ENCODE data around the gene EBF4. TPM values are rescaled to one million over a fixed set of nuclear protein-coding genes. Genes with fewer than 3 reads are reported as not detected.

Gene EBF4, protein sequence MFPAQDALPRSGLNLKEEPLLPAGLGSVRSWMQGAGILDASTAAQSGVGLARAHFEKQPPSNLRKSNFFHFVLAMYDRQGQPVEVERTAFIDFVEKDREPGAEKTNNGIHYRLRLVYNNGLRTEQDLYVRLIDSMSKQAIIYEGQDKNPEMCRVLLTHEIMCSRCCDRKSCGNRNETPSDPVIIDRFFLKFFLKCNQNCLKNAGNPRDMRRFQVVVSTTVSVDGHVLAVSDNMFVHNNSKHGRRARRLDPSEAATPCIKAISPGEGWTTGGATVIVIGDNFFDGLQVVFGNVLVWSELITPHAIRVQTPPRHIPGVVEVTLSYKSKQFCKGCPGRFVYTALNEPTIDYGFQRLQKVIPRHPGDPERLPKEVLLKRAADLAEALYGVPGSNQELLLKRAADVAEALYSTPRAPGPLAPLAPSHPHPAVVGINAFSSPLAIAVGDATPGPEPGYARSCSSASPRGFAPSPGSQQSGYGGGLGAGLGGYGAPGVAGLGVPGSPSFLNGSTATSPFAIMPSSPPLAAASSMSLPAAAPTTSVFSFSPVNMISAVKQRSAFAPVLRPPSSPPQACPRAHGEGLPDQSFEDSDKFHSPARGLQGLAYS
- total RNA-seq, result 1 to 10 TPM; 2.0 to 6.2 (median 3.6) TPM
- 1 to 10 TPM; 3.3 to 8.0 TPM for polyA plus RNA-seq
- long read RNA-seq, donor 1, partial matches to known transcripts, result 2 of 4 reads
- long read RNA-seq, donor 1, other reads (novel, unspliced or antisense), result 1 of 4 reads
- long read RNA-seq, donor 2, partial matches to known transcripts, result 1 of 3 reads
- long read RNA-seq, donor 2, other reads (novel, unspliced or antisense), result 0 of 3 reads
- long read RNA-seq, donor 3, partial matches to known transcripts, result 0 of 1 reads
- long read RNA-seq, donor 3, other reads (novel, unspliced or antisense), result 1 of 1 reads

DNA sequence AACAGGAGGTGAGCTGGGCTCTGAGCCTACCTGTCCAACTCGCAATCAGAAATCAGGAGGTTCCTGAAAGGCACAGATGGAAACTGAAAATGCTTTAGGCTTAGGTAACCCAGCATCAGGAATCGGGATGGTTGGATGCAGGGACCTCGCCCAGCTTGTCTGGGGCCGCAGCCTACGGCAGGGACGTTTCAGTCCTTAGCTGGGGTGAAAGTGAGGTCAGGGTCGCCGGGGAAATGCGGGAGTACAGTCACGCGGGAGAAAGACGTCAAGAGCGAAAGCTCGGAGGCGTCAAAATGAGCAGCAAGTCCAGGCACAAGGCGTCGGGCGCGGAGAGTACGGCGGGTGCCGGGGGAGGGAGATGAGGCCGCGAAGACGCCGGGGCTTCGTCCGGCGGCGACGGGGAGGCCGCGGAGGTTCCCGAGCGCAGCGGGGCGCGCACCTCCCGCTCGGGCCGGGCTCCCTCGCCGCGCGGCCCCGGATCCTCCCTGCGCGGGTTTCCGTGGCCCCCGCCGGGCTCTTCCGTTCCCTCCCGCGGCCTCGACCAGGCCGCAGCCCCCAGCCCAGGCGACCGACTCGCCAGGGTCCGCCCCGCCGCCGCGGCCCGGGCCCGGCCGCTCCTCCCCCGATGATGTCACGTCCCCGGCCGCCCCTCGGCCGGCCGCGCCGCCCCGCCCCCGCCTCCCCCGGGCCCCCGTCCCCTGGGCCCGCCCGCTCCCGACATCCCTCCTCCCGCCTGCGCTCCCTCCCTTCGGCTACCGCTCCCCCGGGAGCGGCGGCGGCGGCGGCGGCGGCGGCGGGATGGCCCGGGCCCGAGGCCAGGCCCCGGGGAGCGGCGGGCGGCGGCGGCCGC is at the start of gene EBF4:
Gene EBF4 (plus strand): TSS at position 745 of the 850 bp plus-strand sequence. CDS start 866 bp downstream, outside the sequence.
- Histone ChIP-seq H3K4me3 (peak within 1 kb of the TSS; percentile 14 to 64 (median 54)), H3K27me3 (peaks cover 0 to 78% (median 14%) of the 10 kb centered on the region in 7 donors), H3K36me3 (no peaks in the 10 kb centered on the region), H3K4me1 (peaks cover 0 to 25% (median 6%) of the 10 kb centered on the region in 9 donors), H3K9me3 (no peaks in the 10 kb centered on the region), H3K27ac (peak within 1 kb of the TSS; percentile 28 to 92 (median 80))
- DNase-seq, result peak; percentile 44 to 59
- 3% methylated on average over 54 to 86 of the region's 106 CpGs for WGBS, 2 donors
- peak; percentile 40 to 70 (median 56) for ATAC-seq
- TF ChIP-seq, protein P1, sequence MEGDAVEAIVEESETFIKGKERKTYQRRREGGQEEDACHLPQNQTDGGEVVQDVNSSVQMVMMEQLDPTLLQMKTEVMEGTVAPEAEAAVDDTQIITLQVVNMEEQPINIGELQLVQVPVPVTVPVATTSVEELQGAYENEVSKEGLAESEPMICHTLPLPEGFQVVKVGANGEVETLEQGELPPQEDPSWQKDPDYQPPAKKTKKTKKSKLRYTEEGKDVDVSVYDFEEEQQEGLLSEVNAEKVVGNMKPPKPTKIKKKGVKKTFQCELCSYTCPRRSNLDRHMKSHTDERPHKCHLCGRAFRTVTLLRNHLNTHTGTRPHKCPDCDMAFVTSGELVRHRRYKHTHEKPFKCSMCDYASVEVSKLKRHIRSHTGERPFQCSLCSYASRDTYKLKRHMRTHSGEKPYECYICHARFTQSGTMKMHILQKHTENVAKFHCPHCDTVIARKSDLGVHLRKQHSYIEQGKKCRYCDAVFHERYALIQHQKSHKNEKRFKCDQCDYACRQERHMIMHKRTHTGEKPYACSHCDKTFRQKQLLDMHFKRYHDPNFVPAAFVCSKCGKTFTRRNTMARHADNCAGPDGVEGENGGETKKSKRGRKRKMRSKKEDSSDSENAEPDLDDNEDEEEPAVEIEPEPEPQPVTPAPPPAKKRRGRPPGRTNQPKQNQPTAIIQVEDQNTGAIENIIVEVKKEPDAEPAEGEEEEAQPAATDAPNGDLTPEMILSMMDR (IDR thresholded peaks at IDR 0.05), result no peak
- intact Hi-C loops (cut with DNase I), result loop anchor here in 2 of 10 donors (5.0 to 10.0 kb wide), 3 partner anchors 45 to 163 kb away; partner anchors contain the start of genes PCED1A (in 1 of the 2) and VPS16 (in 1 of the 2)

DNA sequence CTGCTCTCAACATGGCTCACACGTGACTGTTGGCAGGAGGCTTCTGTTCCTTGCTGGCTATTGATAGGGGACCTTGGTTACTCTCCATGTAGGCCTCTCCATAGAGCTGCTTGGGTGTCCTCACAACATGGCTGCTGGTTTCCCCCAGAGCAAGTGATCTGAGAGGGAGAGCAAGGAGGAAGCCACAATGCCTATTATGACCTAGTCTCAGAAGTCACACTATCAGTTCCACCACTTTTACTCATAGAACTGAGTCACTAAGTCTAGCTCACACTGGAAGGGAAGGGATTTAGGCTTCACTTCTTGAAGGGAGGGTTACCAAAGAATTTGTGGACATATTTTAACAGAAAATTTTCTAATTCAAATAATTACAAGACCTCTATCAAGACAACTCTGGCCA is 48.9 kb upstream of the EBF4 start:
- no peak for DNase-seq
- Histone ChIP-seq H3K4me3 (no peak overlapping the region), H3K27me3 (no peaks in the 10 kb centered on the region), H3K27ac (no peak overlapping the region), H3K36me3 (peaks cover 0 to 9% (median 0%) of the 10 kb centered on the region in 9 donors), H3K4me1 (peaks cover 0 to 6% (median 0%) of the 10 kb centered on the region in 9 donors), H3K9me3 (no peaks in the 10 kb centered on the region)
- intact Hi-C loops (cut with DNase I), result loop anchor here in 2 of 10 donors (10.0 kb wide), 1 partner anchor 119 kb away; no protein-coding TSS in a partner anchor
- TF ChIP-seq, protein P1 (IDR thresholded peaks at IDR 0.05), result no peak
- ATAC-seq, result no peak
- 92 to 97% methylated on average over 1 of the region's 1 CpG for WGBS, 2 donors

DNA sequence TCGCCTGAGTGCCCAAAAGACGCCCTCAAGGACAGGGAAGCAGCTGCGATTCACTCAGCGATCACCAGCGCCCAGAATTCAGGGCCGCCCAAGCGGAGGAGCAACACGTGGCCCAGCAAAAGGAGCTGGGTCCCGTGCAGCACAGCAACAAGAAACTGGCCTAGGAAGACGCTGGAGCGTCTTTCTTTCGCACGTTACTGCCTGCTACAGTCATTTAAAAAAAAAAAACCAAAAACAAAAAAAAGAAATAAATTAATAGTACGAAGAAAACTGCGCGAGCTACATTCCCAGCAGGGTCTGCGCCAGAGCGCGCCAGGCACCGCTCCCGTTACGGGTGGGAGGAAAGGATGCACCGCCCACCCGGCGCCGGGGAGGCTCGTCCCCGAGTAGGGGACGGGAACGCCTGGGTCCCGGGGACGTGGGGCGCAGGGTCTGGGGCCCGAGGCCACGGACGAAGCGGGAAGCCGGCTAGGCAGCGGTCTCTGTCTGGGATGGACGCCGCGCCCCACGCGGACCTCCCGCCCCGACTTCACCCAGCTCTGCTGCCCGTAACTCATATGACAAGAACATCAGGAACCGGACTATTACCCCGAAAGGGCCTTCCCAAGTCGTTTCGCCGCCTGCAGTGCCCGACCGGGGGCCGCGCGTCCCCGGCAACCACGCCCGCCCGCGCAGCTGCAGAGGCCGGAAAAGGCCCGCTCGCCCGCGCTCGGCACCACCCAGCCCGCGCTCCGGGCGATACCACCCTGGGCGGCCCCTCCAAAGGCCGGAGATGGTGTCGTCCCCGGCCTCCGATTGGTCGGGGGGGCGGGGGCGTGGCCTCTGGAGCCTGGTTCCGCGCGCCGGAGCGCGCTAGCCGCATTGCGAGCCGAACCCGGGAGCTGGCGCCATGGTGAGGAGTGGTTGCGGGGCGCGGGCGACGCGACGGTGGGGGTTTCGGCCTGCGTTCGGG is 40.5 kb upstream of the EBF4 start, which contains the start of gene NOP56:
Gene NOP56 (plus strand): TSS at position 861 of the 952 bp plus-strand sequence. CDS start 29 bp downstream, at position 890.
- Histone ChIP-seq H3K4me1 (peaks cover 3 to 33% (median 25%) of the 10 kb centered on the region in 9 donors), H3K27ac (peak within 1 kb of the TSS; percentile 67 to 97 (median 94)), H3K36me3 (peaks cover 9 to 36% (median 30%) of the 10 kb centered on the region in 9 donors), H3K4me3 (peak within 1 kb of the TSS; percentile 69 to 98 (median 93)), H3K27me3 (no peaks in the 10 kb centered on the region), H3K9me3 (no peaks in the 10 kb centered on the region)
- peak; percentile 91 to 95 for DNase-seq
- peak; percentile 96 to 99 (median 98) for ATAC-seq
- TF ChIP-seq, protein P1 (IDR thresholded peaks at IDR 0.05), result peak in 1 of 9 donors; percentile 4
- WGBS, 2 donors, result 0% methylated on average over 98 to 101 of the region's 101 CpGs
- intact Hi-C loops (cut with DNase I), result loop anchor here in 3 of 10 donors (1.0 to 5.0 kb wide), 3 partner anchors 12 to 190 kb away; partner anchors contain the start of genes IDH3B (in 1 of the 3), PCED1A (in 1 of the 3) and VPS16 (in 1 of the 3)

Measured in heart right ventricle (tissue), 16 donors.